Cerebellar nuclear complex (tissue), 1 donor: ENCODE results near the gene GNG12.

ENCODE experiments used
- DNase-seq, 2 experiments: peaks; one replicate each; lab custom pipeline; 2025; lab: John Stamatoyannopoulos, UW

Gene GNG12

DNA sequence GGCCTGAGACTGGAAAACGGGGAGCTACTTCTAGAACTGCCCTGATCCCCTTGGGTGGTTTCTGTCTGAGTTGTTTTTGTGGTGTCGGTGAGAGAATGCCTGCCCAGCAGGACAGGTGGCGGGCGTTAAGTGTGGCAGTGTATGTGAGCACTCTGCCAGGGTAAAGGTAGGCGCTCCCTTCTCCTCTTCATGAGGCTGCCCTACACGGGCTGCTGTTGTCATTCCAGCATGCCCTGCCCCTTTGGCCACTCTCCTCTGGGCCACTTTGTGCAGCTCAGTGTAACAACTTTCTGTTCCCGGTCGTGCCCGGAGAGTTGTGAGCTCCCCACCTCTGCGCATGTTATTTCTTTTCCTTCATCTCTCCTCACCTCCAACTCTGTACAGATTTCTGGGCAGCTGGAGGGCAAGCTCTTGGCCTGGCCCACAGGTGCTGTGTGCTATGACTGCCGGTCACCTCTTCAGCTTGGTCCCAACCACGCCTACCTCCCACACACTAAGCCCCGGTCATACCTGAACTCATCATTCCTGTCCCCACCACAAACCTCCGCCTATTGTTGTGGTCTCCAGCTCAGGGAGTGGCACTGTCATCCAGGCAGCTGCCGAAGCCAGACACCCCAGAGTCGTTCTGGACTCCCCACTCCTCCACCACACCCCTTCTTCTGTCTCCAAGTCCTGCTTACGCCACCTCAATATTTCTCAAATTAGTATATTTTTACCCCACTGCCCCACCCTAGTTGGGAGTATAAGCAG lies 79.3 kb downstream of the GNG12 start:
- DNase-seq: no peak

DNA sequence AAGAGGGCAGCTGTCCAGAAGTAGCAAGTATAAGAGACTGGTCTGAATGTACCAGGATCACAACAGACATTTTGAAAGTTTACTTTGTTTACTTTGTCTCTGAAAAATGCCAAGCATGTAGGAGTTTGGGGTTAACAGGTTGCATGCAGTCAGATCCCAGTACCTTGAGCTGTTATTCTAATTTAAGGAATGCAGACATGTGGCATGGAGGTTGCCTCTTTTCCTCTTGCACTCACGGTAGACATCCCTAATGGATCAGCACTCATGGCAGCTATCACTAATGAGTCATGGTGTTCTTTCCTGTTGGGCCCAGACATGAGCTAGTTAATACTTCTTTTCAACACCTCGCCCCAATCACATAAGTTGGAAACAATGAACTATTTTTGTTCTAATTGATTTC lies 81.0 kb downstream of the GNG12 start:
- no peak for DNase-seq

DNA sequence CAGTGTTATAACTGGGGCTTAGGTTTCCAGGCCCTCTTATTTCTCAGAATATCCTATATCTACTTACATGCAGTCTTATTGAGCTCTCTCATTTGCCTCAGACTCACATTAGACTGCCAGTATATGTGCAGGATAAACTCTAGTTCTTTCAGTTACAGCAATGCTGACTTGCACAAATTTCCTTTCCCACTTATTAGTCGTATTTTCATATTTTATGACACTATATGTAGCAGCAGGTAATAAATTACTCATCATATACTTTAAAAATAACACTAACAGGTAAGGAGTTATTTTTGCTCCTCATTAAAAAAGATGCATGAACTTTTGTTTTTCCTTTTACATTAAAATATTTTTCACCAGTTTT lies 82.6 kb downstream of the GNG12 start:
- no peak for DNase-seq

DNA sequence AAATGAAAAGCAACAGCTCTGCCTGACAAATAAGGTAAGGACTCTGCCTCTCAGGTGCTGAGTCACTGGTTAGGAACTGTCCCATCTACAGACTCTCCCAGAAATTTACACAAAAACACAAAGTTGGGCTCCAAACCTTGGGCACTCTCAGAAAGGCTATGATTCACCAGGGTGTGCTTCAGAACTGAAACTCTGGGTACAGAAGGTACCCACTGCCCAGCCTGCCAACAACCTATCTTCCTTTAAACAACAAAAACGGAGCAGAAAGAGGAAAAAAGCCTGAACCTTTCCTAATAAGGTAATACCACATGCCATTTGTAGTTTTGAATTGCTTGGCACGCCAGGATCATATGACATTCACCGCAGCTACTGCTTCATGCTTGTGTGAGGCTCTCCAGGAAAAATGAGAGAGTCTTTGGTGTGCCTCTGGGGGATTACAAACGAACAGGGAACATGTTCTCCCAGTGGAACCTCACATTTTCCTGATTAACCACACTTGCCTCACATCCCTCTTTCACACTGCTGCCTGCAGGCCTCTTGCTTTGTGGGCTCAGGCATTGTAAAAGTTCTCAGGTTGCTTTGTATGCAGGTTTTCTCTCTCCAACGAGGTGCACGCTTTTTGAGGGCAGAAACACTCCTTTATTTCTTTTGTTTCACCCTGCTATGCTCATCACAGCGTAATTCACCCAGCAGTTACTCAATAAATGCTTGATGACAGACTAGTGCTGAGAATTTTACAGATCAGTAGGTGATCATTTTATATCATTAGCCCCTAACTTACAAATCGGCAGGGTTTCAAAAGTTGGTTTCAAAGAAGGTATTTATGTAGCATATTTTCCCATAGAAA lies 83.2 kb downstream of the GNG12 start:
- DNase-seq: no peak

DNA sequence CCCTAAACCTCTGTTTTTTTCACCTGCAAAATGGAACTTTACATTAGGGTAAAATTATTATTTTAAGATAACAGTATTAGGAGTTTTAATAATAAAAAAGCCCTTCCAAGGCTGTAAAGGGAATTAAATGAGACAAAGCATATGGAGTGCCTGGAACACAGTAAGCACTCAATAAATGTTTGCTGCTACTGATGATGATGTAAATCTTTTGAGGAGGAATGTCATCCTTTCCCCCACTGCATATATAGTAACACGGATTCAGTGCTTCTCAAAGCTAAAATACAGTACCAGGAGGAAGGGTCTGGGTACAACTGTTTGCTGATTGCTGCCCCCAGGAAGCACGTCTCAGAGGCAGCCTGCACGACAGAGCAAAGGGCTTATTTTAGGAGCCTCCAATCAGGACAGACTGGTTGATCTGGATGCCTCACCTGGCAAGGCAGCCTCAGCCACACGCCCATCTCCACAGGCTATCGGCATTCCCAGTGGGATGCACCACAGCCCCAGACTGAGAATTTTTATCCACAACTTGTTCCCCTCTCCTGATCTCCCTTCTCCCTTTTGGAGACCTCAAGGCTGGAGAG lies 83.9 kb downstream of the GNG12 start:
- DNase-seq: no peak

DNA sequence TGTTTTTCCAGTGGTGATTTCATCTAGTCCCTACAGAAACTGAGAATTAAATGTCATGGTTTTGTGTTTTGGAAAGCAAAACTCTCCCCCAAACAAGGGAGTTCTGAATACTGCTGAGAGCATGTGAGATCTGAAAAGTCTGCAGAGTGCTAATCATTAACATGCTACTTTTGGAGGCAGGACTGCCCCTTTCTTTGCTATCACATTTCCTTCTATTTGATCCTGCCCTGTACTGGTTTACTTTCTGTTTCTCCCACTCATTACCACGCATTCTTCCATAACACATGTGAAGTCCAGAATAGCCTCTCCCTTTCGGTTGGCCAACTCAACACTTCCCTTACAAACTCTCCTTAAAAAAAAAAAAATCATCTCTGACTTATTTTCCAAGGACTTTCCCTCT lies 84.6 kb downstream of the GNG12 start:
- DNase-seq: no peak

DNA sequence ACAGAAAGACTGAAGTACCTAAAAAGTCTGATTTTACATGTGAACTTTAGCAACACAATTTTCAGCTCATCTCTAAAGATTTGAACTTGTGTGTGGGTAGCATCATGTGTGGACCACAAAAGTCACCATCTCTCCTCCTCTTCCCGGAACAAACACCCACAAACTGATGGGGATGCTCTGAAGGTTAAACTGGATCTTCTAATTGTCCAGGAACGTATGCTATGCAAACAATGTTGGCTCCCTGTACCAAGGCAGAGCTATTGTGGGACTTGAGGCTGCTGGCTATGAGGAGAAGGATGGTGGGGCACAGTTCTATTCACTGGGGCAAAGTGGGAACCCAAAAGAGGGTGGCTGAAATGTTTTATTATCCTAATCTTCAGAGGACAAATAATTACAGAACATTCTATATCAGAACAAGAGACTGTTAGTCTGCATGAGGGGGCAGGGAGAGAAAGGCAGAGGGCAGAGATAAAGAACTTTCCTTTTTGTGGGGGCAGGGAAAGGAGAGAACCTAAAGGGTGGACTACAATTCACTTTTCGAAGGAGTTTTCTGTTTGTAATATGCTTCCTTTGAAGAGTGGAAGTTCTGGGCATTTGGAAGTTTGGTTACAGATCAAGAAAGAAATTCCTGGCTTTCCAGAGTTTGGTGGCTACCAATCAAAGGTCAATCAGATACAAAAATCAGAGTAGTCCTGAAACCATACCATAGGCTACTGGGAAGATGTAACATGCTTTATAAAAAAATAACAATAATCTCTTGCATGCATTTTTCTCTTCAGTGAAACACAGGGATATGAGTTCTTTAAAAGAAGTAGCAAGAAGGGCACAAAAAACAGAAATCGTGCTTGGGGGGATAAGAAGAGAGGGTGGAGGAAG lies 85.4 kb downstream of the GNG12 start:
- no peak for DNase-seq

DNA sequence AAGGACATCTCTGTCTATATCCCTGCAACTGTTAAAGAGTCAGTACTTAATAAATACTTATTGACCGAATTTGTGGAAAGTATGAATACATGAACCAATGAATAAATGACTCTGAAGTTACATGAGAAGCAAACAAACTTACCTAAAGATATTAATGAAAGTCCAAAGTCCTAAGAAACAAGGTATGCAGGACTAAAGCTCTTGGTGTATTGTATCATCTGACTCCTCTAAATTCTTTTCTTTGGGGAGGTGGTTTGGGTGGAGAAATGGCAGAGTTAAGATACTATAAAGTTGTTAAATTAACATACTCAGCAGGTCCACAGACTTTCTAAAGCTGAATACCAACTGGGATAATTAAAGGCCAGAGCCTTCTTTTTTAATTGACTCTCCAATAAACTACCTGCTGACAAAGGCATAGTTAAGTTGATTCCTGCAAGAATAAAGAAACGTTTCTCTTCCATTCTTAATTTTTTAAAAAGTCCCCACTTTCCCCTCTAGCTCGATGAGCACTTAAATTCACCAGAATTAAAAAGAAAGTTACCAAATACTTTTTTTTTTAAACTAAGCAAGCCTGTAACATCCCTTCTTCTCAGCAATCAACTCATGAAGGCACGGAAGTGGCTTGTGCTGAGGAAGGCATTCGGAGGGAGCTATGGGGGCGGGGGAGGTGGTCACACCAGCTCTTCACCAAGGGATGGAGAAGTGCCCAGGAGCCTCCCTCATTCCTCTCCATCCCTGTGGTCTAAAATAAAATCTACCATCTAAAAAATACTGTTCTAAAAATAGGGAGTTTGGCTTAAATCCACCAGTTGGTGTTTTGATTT lies 87.2 kb downstream of the GNG12 start:
- no peak for DNase-seq

DNA sequence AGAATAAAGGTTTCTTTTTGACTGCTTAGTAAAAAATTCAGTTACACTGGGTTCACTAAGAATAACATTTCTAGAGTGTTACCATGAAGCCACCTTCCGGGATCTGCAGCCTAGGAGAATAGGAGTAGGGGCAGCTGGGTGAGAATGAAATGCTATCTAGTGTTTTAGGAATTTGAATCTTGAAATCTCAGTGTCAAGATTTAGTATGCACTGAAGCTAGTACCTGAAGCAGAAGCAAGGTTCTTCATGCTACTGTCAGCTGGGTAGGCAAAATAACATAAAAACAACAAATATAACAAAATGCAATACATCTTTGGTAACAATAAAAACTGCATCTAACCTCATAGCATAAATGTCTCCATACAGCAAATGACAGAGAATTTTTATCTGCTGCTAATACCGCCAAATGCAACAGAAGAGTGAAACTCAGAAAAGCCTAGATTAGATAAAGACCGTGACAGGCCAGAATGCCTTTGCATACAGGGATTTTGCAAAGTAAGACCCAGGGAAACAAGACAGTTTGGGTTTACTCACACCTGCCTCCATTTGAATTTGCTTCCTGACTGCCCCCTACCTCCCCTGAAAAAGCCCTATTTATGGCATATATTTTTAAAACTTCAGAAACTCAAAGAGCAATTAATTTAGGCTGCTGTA lies 90.1 kb downstream of the GNG12 start:
- no peak for DNase-seq

DNA sequence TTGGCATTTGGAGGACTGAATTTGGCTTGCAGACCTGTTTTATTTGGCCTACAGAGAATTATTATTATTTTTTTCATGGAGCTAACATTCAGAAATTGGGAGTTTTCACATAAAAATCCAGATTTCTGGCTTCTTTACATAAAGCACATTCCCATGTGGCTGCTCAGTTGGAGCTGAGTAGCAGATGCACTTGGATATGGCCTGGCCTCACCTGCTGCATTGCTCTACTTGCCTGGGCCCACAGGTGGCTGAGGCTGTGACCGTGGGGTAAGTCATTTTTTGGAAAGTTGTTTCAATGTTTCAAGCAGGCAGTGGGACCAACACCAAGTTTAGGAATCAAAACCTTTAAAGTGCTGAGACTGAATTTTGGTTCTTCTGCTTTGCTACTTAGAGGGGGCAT lies 91.5 kb downstream of the GNG12 start:
- no peak for DNase-seq

DNA sequence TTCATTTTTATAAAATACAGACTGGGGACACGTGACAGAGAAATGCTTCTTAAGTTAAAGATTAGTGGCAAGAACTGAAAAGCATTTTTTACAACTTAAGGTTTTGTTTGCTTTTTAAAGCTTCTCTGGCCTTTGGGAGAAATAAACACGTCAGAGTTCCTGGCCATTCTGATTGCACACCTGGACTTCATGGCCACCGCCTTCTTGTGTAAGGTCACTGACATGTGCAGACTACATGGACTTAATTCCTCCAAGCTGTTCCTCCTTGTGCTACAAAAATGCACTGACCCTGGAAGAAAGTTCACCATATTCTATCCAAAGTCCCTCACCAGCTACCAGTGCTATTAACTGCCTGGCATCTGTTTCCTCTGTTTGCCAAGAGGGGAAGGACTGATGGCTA lies 92.1 kb downstream of the GNG12 start:
- no peak for DNase-seq

DNA sequence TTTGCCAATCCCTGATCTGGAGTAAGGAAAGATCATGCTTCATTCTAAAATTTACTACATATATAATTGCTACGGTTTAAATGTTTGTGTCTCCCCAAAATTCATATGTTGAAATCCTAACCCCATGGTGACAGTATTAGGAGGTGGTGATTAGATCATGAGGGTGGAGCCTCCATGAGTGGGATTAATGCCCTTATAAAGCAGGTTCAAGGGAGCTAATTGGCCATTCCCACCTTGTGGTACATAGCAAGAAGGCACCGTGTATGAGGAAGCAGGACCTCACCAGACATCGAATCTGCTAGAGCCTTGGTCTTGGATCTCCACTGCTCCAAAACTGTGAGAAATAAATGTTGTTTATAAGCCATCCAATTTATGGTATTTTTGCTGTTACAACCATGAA lies 92.7 kb downstream of the GNG12 start:
- no peak for DNase-seq

DNA sequence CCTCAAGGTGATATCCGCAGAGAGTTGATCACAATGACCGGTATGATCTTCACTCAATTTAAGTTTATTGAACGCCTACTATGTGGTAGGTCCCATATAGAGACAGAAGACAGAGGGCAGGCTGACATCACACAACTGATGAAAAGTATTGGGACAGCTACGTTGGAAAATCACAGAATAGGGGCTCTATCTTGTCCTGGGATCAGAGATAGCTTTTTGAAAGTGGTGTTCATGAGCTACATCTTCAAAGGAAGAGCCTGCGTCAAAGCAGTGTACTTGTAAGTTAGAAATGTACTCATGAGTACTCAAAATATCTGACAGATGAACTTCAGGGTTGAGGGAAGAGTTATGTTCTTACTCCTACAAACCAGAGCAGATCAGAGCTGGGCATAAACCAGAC lies 93.9 kb downstream of the GNG12 start:
- DNase-seq: no peak

DNA sequence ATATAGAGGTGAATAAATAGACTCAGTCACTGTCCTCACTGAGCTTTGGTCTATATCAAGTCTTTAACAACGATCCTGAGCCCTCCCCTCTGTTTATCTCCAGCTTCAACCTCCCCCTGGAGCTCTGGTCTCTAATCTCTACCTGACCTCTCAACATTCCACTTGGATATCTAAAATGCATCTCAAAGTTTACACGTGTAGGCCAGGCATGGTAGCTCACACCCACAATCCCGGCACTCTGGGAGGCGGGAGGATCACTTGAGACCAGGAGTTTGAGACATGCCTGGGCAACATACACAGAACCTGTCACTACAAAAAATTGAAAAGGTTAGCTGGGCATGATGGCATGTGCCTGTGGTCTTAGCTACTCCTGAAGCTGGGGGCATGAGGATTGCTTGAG lies 94.9 kb downstream of the GNG12 start:
- DNase-seq: no peak

DNA sequence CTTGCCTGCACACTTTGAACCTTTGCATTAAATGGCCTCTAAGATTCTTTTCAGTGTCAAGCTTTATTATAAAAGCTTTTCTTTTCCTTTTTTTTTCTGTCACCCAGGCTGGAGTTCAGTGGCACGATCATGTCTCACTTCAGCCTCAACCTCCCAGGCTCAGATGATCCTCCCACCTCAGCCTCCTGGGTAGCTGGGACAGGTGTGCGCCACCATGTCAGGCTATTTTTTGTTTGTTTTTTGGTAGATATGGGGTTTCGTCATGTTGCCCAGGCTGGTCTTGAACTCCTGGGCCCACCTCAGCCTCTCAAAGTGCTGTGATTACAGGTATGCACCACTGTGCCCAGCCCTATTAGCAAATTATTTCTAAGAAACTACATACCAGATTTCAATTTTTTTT lies 95.4 kb downstream of the GNG12 start:
- no peak for DNase-seq

DNA sequence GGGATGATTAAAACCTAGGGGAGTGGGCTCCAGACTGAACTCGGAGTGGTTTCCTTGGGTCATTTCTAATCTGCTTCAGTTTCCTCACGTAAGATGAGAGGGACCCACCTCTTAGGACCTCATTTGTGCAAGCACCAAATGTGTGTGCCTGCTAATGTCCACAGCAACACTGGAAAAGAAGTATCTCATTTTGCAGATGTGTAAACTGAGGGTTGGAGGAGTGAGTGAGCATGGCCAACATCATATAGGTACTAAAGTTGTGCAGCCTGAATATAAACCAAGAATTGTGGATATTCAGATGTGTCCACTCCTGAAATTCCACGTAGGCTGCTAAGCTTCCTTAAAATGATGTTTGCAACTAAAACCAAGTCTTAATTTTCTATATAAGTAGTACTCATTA lies 96.5 kb downstream of the GNG12 start:
- no peak for DNase-seq

DNA sequence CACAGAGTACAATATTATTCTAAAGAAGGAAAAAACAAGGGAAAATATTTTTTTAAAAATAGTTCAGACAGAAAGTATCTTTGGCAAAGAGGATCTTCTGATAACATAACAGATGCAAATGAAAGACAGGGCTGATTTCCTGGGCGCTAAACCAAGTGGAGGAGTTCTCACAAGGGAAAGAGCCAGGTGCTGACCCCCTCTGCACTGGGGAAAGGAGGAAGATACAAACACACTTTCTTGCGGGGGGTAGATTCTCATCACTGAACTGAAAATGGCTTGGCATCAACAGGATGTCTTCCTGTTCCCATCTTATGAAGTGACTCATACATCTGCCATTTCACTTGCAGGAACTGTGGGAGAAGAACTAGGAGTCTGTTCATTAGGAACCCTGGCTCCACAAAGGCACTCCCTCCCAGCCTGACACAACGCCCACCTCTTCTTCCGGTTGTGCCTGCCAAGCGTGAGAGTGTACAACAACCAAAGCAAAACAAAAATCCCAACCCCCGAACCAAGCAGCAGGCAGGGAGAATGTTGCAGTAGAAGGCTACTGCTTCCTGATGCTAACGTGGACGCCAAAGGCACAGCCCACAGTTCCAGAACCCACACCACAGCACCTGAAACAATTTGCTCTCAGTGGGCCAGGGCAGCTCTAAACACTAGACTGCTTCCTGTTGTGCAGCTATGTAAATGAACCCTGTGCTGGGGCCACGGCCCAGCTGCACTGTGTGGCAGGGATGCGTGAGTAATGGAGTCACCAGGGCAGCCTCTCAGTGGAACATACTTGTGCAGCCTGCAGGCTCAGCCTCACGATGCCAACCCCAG lies 97.2 kb downstream of the GNG12 start:
- no peak for DNase-seq

DNA sequence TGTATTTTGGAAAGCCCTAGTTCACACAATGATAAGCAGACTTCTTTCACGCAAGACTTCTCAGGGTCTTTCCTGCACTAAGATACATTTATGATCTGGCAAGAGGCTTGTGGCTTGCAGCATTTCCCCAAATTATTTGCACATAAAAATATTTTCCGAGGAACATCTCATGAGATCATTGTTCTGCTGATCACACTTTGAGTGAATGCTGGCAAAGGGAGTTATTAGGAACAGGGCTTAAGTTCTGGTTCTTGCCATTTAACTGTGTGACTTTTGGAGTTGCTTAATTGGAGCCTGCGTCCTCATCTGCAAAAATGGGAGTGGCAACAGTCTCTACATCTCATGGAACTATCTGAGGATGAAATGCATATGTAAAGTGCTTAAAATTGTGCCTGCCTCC lies 98.1 kb downstream of the GNG12 start:
- DNase-seq: no peak

DNA sequence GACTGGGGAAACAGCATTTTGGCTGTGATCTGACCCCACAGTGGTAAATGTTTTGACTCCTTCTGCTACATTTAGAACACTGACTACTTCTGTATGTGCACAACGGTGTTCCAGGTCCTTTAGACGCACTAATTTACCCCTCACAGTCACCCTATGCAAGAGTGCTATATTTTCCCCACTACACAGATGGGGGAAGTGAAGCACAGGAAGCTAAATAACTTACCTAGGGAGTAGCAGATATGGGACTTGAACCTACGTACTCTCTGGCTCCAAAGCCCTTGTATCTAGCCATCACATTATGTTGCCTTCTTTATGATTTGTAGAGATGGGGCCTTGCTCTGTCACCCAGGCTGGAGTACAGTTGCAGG lies 99.0 kb downstream of the GNG12 start:
- no peak for DNase-seq

DNA sequence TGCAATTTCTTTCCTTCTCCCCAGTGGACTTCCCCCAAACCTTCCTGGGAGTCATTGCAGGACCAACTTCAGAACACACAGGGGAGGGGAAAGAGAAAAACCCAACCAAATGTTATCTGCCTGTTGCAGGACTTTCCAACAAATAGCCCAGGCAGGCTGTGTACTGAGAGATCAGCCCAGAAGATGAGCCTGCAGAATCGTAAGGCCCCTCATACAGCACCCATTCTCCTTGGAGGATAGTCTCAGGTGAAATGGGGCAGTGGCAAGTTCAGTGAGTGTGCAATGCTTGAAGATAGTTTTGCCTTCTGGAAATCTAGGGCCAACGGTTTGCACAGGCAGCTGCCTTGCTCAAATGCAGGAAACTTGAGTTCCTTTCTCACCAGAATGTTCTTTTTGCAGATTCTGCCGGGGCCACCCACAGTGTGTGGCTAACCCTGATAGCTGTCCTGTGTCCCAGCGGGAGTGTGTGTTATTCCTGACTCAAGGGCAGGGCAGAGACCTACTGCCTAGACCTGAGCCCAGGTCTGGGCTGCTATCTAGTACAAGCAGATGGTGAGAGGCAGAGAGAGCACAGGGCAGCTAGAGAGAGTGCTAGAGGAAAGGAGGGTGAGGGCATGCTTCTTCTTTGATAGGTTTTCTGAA lies 99.5 kb downstream of the GNG12 start:
- no peak for DNase-seq
